PC-9 (cell line): ENCODE results near the gene ATN1. TPM values are rescaled to one million over a fixed set of nuclear protein-coding genes. Genes with fewer than 3 reads are reported as not detected.

Source experiments
- BruUV-seq: library from RNA; stranded (reverse); fragments of 400-500 nt; replicated peaks from 2 replicates; lab custom pipeline; 2021; lab: Mats Ljungman, UMichigan
- CTCF ChIA-PET: fragments of 300-600 bp; sonication (Branson Sonifier 250); formaldehyde crosslinking; loops from one replicate; lab custom pipeline; 2022; ENCODE audit warnings: antibody characterized with exemption; lab: Charles Lee
- POLR2A ChIA-PET: fragments of 300-600 bp; sonication (Branson Sonifier 250); formaldehyde crosslinking; loops from one replicate; lab custom pipeline; 2022; ENCODE audit warnings: antibody characterized with exemption; ENCODE audit not compliant: unreplicated experiment; lab: Charles Lee
- DNase-seq, 2 experiments: peaks; one replicate each; pipeline versions ENCODE4 v3.0.0 to v3.0.0-alpha.2; 2015 to 2022; ENCODE audit warnings: mixed read lengths in 1 of 2
- H2AFZ ChIP-seq: fragments of 200-600 bp; sonication (generic); 2 replicates; pipeline ENCODE4 v1.8.1; 2017; ENCODE audit warnings: antibody characterized with exemption
- H3F3A ChIP-seq: fragments of 200-600 bp; sonication (generic); 2 replicates; pipeline ENCODE4 v1.8.1; 2017; ENCODE audit warnings: antibody characterized with exemption, mild to moderate bottlenecking, low read depth; ENCODE audit not compliant: insufficient read depth
- H3K27ac ChIP-seq: fragments of 200-600 bp; sonication (generic); 2 replicates; pipeline ENCODE4 v1.6.1; 2016; ENCODE audit warnings: mixed run types
- H3K27me3 ChIP-seq: fragments of 200-600 bp; sonication (generic); 2 replicates; pipeline ENCODE4 v1.6.1; 2016; ENCODE audit warnings: low read depth, mixed run types; ENCODE audit not compliant: insufficient read depth
- H3K36me3 ChIP-seq: fragments of 200-600 bp; sonication (generic); 2 replicates; pipeline ENCODE4 v1.6.1; 2016; ENCODE audit warnings: low read depth, mixed run types
- H3K4me1 ChIP-seq: fragments of 200-600 bp; sonication (generic); replicated peaks from 2 replicates; pipeline ENCODE4 v1.6.1; 2016; ENCODE audit warnings: mixed run types; ENCODE audit not compliant: insufficient read depth
- H3K4me2 ChIP-seq: fragments of 200-600 bp; sonication (generic); 2 replicates; pipeline ENCODE4 v1.6.1; 2017; ENCODE audit warnings: mixed run types
- H3K4me3 ChIP-seq: fragments of 200-600 bp; sonication (generic); 2 replicates; pipeline ENCODE4 v1.6.1; 2016; ENCODE audit warnings: mixed run types
- H3K79me2 ChIP-seq: fragments of 200-600 bp; sonication (generic); 2 replicates; pipeline ENCODE4 v1.6.1; 2017; ENCODE audit warnings: low read depth, mixed run types
- H3K9me2 ChIP-seq: fragments of 200-600 bp; sonication (generic); 2 replicates; pipeline ENCODE4 v1.8.1; 2017; ENCODE audit warnings: mild to moderate bottlenecking; ENCODE audit not compliant: insufficient read depth
- H3K9me3 ChIP-seq: fragments of 200-600 bp; sonication (generic); 2 replicates; pipeline ENCODE4 v1.8.1; 2016; ENCODE audit warnings: low read depth; ENCODE audit not compliant: insufficient read depth
- H4K20me1 ChIP-seq: fragments of 200-600 bp; sonication (generic); 2 replicates; pipeline ENCODE4 v1.8.1; 2017; ENCODE audit not compliant: insufficient read depth
- EZH2 ChIP-seq: fragments of 200-600 bp; sonication (generic); IDR thresholded peaks from 2 replicates; pipeline ENCODE4 v1.8.0; 2017; ENCODE audit warnings: antibody characterized with exemption, low read depth
- intact Hi-C: fragments of 100-400 bp; cut with micrococcal nuclease; formaldehyde crosslinking; loops from one replicate; pipeline ENCODE4 v1.10.0; 2022; ENCODE audit not compliant: unreplicated experiment
- total RNA-seq: library from RNA; stranded (reverse); gene quantifications from 2 replicates; pipeline ENCODE4 v1.2.3, GENCODE V29; 2021
- TF ChIP-seq, protein P1 (sequence below): fragments of 200-600 bp; sonication (generic); conservative IDR thresholded peaks from 2 replicates; pipeline ENCODE4 v1.6.1; 2017; ENCODE audit warnings: mixed run types, antibody characterized with exemption, mild to moderate bottlenecking, moderate library complexity

ATN1 gene
- total RNA-seq, 1 experiment from 2014 or later, result 158 TPM

DNA sequence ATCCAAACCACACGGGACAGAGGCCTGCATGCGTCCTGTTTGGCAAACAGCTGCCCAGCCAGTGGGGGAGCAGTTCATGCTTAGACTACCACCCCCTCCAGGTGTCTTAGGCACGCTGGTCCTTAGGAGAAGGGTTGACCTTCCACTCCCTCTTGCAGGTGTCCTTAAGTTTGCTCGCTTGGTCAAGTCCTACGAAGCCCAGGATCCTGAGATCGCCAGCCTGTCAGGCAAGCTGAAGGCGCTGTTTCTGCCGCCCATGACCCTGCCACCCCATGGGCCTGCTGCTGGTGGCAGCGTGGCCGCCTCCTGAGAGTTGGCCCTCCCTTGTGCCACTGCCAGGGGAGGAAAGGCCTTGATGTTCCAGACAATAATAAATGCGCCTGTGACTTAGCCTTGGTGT, 17.9 kb downstream of the ATN1 start:
- intact Hi-C loops, result loop anchor here (1.0 kb wide), 6 partner anchors 17 to 147 kb away; partner anchors contain the start of genes C1R, CDCA3 and LPCAT3
- H3K4me2 ChIP-seq, result peak overlapping the region; percentile 82
- no TSS peak for BruUV-seq
- no peaks in the 10 kb centered on the region for H3K9me3 ChIP-seq
- H3F3A ChIP-seq, result peaks cover 48% of the 10 kb centered on the region
- ChIA-PET CTCF (interaction anchor here (0.6 to 4.4 kb wide), 15 partner anchors 16 to 368 kb away, joined by 3 to 47 read pairs (median 7); partner anchors contain the start of genes C1RL, LPCAT3, SPSB2 and USP5), POLR2A (interaction anchor here (0.5 to 3.6 kb wide), 20 partner anchors 14 to 1004 kb away, joined by 3 to 54 read pairs (median 6); partner anchors contain the start of genes C1R, LPCAT3, PTMS and SPSB2)
- no peak for TF ChIP-seq EZH2
- TF ChIP-seq, protein P1, sequence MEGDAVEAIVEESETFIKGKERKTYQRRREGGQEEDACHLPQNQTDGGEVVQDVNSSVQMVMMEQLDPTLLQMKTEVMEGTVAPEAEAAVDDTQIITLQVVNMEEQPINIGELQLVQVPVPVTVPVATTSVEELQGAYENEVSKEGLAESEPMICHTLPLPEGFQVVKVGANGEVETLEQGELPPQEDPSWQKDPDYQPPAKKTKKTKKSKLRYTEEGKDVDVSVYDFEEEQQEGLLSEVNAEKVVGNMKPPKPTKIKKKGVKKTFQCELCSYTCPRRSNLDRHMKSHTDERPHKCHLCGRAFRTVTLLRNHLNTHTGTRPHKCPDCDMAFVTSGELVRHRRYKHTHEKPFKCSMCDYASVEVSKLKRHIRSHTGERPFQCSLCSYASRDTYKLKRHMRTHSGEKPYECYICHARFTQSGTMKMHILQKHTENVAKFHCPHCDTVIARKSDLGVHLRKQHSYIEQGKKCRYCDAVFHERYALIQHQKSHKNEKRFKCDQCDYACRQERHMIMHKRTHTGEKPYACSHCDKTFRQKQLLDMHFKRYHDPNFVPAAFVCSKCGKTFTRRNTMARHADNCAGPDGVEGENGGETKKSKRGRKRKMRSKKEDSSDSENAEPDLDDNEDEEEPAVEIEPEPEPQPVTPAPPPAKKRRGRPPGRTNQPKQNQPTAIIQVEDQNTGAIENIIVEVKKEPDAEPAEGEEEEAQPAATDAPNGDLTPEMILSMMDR, result no peak
- H4K20me1 ChIP-seq, result no peaks in the 10 kb centered on the region
- no peaks in the 10 kb centered on the region for H3K36me3 ChIP-seq
- H3K27me3 ChIP-seq, result no peaks in the 10 kb centered on the region
- no peaks in the 10 kb centered on the region for H3K9me2 ChIP-seq
- H3K4me3 ChIP-seq, result peak overlapping the region; percentile 67
- peak overlapping the region; percentile 69 for H3K27ac ChIP-seq
- H3K79me2 ChIP-seq, result peaks cover 28% of the 10 kb centered on the region; the same call in 1 of the 2 replicates
- H3K4me1 ChIP-seq, result peaks cover 20% of the 10 kb centered on the region
- DNase-seq, result no peak
- H2AFZ ChIP-seq, result peak overlapping the region; percentile 79; the same call in 1 of the 2 replicates

DNA sequence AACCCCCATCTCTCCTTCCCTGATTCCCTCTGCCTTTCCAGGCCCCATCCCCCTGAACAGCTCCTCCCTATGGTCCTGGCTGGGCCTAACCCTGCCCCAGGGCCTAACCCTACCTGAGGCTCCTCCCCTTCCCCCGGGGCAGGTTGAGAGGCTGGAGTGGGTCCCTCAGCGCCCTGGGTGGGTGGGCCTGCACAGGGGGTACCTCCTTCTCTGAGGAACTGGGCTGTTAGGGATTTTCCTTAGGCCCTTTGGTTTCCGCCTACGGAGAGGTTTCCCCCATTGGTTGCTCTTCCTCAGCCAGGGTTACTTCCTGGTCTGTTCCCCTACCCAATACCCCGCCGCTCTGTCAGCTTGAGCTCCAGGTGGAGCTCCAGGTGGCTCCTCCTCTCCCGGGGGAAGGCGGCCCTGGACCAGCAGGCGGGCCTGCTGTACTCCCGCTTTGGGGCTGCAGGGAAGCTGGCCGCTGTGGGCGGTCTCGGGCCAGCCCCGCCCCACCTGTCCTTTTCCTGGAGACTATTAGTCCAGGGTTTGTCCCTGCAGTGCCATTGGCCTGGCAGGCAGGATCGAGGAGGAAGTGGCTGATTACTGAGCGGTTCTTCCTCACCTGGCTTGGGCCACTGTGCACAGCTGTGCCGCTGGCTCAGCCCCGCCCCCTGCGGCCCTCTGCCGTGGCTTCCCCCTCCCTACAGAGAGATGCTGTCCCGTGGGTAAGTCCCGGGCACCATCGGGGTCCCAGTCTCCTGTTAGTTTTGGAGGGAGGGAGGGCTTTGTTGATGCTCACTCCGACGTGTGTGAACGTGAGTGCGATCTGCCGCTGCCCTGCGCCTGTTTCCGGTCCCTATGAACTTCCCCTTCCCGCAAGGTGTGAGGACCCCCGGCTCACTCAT, 18.5 kb downstream of the ATN1 start:
- Histone ChIP-seq H3K4me1 (peaks cover 20% of the 10 kb centered on the region), H3K27me3 (no peaks in the 10 kb centered on the region), H2AFZ (peak overlapping the region; percentile 82), H3K4me2 (peak overlapping the region; percentile 82), H3K79me2 (peaks cover 28% of the 10 kb centered on the region; the same call in 1 of the 2 replicates), H3K36me3 (no peaks in the 10 kb centered on the region), H3K4me3 (peak overlapping the region; percentile 67), H3F3A (peaks cover 44% of the 10 kb centered on the region), H3K9me2 (no peaks in the 10 kb centered on the region), H3K9me3 (no peaks in the 10 kb centered on the region), H3K27ac (peak overlapping the region; percentile 69), H4K20me1 (no peaks in the 10 kb centered on the region)
- peak; percentile 98 to 100 for DNase-seq
- intact Hi-C loops, result loop anchor here (1.0 kb wide), 6 partner anchors 16 to 146 kb away; partner anchors contain the start of genes C1R, CDCA3 and LPCAT3
- TF ChIP-seq, protein P1, result 0 out of 2 replicates have a peak, but pooled peaks have one; percentile 26
- TF ChIP-seq EZH2, result no peak
- POLR2A ChIA-PET, result interaction anchor here (0.5 to 3.6 kb wide), 31 partner anchors 13 to 1444 kb away, joined by 3 to 54 read pairs (median 6); partner anchors contain the start of genes C1R, CLSTN3, LPAR5 and LPCAT3
- BruUV-seq, result no TSS peak
- CTCF ChIA-PET, result interaction anchor here (0.6 to 4.4 kb wide), 13 partner anchors 15 to 368 kb away, joined by 3 to 47 read pairs (median 6); partner anchors contain the start of genes LPCAT3, SPSB2 and USP5

DNA sequence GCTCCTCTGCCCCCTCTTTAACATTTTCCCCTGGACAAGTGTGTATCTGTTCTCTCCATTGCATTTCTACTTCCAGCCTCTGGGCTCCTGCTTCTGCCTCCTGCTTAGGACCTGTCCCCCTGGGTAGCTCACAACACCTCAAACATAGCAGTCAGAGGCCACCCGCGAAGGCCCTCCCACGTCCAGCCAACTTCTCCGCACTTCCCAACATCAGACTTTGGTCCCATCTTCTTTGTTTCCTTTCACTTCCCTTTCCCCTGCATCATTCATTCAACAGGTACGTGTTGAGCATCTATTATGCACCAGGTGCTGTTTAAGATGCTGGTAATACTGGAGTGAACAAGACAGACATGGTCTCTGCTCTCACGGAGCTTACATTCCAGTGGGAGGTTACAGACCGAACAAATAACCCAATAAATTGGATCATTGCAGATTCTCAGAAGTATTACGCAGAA, 19.2 kb downstream of the ATN1 start:
- no TSS peak for BruUV-seq
- Histone ChIP-seq H3K4me1 (peaks cover 20% of the 10 kb centered on the region), H3K9me3 (no peaks in the 10 kb centered on the region), H4K20me1 (no peaks in the 10 kb centered on the region), H3F3A (peaks cover 44% of the 10 kb centered on the region), H3K79me2 (peaks cover 28% of the 10 kb centered on the region; the same call in 1 of the 2 replicates), H2AFZ (peak overlapping the region; percentile 82), H3K4me2 (peak overlapping the region; percentile 82), H3K27ac (no peak overlapping the region), H3K36me3 (no peaks in the 10 kb centered on the region), H3K4me3 (peak overlapping the region; percentile 67), H3K27me3 (no peaks in the 10 kb centered on the region), H3K9me2 (no peaks in the 10 kb centered on the region)
- CTCF ChIA-PET, result interaction anchor here (0.5 to 4.4 kb wide), 7 partner anchors 15 to 161 kb away, joined by 4 to 47 read pairs (median 9); partner anchors contain the start of genes LPCAT3 and SPSB2
- intact Hi-C loops, result loop anchor here (1.0 kb wide), 6 partner anchors 15 to 145 kb away; partner anchors contain the start of genes C1R, CDCA3 and LPCAT3
- TF ChIP-seq, protein P1, result 0 out of 2 replicates have a peak, but pooled peaks have one; percentile 6
- no peak for TF ChIP-seq EZH2
- DNase-seq, result no peak
- POLR2A ChIA-PET, result interaction anchor here (0.5 to 1.5 kb wide), 5 partner anchors 74 to 839 kb away, joined by 3 to 16 read pairs (median 7); partner anchors contain the start of genes CLSTN3 and SPSB2
